KMS-11 (cell line): ENCODE results near the gene THUMPD2.

Source experiments
- H2AFZ ChIP-seq: fragments of 200-600 bp; sonication (generic); 2 replicates; pipeline ENCODE4 v1.6.1; 2016; ENCODE audit warnings: antibody characterized with exemption, mixed run types, low read depth
- H3K27ac ChIP-seq: fragments of 200-600 bp; sonication (generic); 2 replicates; pipeline ENCODE4 v1.6.1; 2016; ENCODE audit warnings: mild to moderate bottlenecking, mixed run types
- H3K27me3 ChIP-seq: fragments of 200-600 bp; sonication (generic); 2 replicates; pipeline ENCODE4 v1.6.1; 2017; ENCODE audit warnings: mild to moderate bottlenecking, low read depth, mixed run types, moderate library complexity; ENCODE audit not compliant: insufficient read depth
- H3K36me3 ChIP-seq: fragments of 200-600 bp; sonication (generic); 2 replicates; pipeline ENCODE4 v1.6.1; 2017; ENCODE audit warnings: mild to moderate bottlenecking, mixed run types; ENCODE audit not compliant: insufficient read depth
- H3K4me1 ChIP-seq: fragments of 200-600 bp; sonication (generic); 2 replicates; pipeline ENCODE4 v1.6.1; 2016; ENCODE audit warnings: mild to moderate bottlenecking, low read depth, mixed run types; ENCODE audit not compliant: poor library complexity, severe bottlenecking
- H3K4me2 ChIP-seq: fragments of 200-600 bp; sonication (generic); 2 replicates; pipeline ENCODE4 v1.7.0; 2016; ENCODE audit warnings: mild to moderate bottlenecking, mixed run types
- H3K4me3 ChIP-seq: fragments of 200-600 bp; sonication (generic); IDR thresholded peaks from 2 replicates; pipeline ENCODE4 v1.6.1; 2017; ENCODE audit warnings: low read depth, low read length, mixed read lengths; ENCODE audit not compliant: insufficient read depth
- H3K79me2 ChIP-seq: fragments of 200-600 bp; sonication (generic); 2 replicates; pipeline ENCODE4 v1.6.1; 2016; ENCODE audit warnings: low read depth, mixed run types; ENCODE audit not compliant: insufficient read depth
- H3K9ac ChIP-seq: fragments of 200-600 bp; sonication (generic); 2 replicates; pipeline ENCODE4 v1.6.1; 2016; ENCODE audit warnings: mild to moderate bottlenecking, mixed run types
- H4K20me1 ChIP-seq: fragments of 200-600 bp; sonication (generic); 2 replicates; pipeline ENCODE4 v1.6.1; 2016; ENCODE audit warnings: mild to moderate bottlenecking, mixed run types; ENCODE audit not compliant: insufficient read depth
- CTCF ChIP-seq: fragments of 200-600 bp; sonication (generic); conservative IDR thresholded peaks from 2 replicates; pipeline ENCODE4 v1.6.1; 2017; ENCODE audit warnings: low read depth, mild to moderate bottlenecking, antibody characterized with exemption, low read length, moderate library complexity, mixed read lengths

The THUMPD2 gene

GRCh38 chr2:39712953-39713352 lies 66.1 kb downstream of the THUMPD2 start:
- Histone ChIP-seq H3K27ac (no peak overlapping the region), H3K27me3 (no peaks in the 10 kb centered on the region), H4K20me1 (no peaks in the 10 kb centered on the region), H3K4me3 (no peak overlapping the region), H3K4me2 (no peak overlapping the region), H3K4me1 (no peaks in the 10 kb centered on the region), H2AFZ (no peak overlapping the region), H3K79me2 (no peaks in the 10 kb centered on the region), H3K9ac (no peak overlapping the region), H3K36me3 (no peaks in the 10 kb centered on the region)
- no peak for TF ChIP-seq CTCF

- Histone ChIP-seq H3K79me2 (no peaks in the 10 kb centered on the region), H3K27ac (no peak overlapping the region), H3K36me3 (no peaks in the 10 kb centered on the region), H3K27me3 (no peaks in the 10 kb centered on the region), H3K9ac (no peak overlapping the region), H3K4me3 (no peak overlapping the region), H3K4me2 (no peak overlapping the region), H2AFZ (no peak overlapping the region), H4K20me1 (no peaks in the 10 kb centered on the region), H3K4me1 (no peaks in the 10 kb centered on the region)
- TF ChIP-seq CTCF, result no peak
Observed at GRCh38 chr2:39710807-39711206, 68.3 kb downstream of the THUMPD2 start.

GRCh38 chr2:39708003-39708402 lies 71.1 kb downstream of the THUMPD2 start:
- Histone ChIP-seq H3K36me3 (no peaks in the 10 kb centered on the region), H3K4me3 (no peak overlapping the region), H4K20me1 (no peaks in the 10 kb centered on the region), H3K27me3 (no peaks in the 10 kb centered on the region), H3K4me1 (no peaks in the 10 kb centered on the region), H3K4me2 (no peak overlapping the region), H3K9ac (no peak overlapping the region), H3K27ac (no peak overlapping the region), H2AFZ (no peak overlapping the region), H3K79me2 (no peaks in the 10 kb centered on the region)
- TF ChIP-seq CTCF, result no peak

DNA sequence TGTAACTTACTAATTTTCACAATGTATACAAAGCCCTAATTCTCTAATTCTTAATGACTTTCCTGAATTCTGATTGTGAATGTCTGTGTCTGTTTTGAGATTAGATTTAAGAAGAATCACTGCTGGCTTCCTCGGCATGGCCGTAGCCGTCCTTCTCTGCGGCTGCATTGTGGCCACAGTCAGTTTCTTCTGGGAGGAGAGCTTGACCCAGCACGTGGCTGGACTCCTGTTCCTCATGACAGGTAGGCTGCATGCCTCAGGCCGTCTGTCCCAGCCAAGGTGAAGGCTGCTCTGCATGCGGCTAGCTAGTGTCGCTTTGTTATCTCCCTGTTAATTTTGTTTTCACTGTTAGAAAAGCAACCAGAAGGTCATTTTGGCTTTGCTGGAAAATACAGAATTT lies 72.1 kb downstream of the THUMPD2 start:
- Histone ChIP-seq H2AFZ (no peak overlapping the region), H3K27me3 (no peaks in the 10 kb centered on the region), H3K4me1 (no peaks in the 10 kb centered on the region), H3K79me2 (no peaks in the 10 kb centered on the region), H3K4me2 (no peak overlapping the region), H3K27ac (no peak overlapping the region), H3K9ac (no peak overlapping the region), H3K4me3 (no peak overlapping the region), H4K20me1 (no peaks in the 10 kb centered on the region), H3K36me3 (no peaks in the 10 kb centered on the region)
- TF ChIP-seq CTCF, result no peak

GRCh38 chr2:39706312-39706711 lies 72.7 kb downstream of the THUMPD2 start:
- Histone ChIP-seq H3K27me3 (no peaks in the 10 kb centered on the region), H4K20me1 (no peaks in the 10 kb centered on the region), H3K4me2 (no peak overlapping the region), H3K27ac (no peak overlapping the region), H2AFZ (no peak overlapping the region), H3K36me3 (no peaks in the 10 kb centered on the region), H3K9ac (no peak overlapping the region), H3K4me3 (no peak overlapping the region), H3K4me1 (no peaks in the 10 kb centered on the region), H3K79me2 (no peaks in the 10 kb centered on the region)
- TF ChIP-seq CTCF, result no peak
